Hippocampal formation (tissue), 2 donors: ENCODE data around the gene PCGF1.

Source experiments
- DNase-seq, 2 donors: peaks; one replicate each; lab custom pipeline; 2025; lab: John Stamatoyannopoulos, UW

PCGF1 gene

GRCh38 chr2:74515271-74515980 lies 7.9 kb upstream of the PCGF1 start:
- no peak for DNase-seq

- no peak for DNase-seq
Observed at GRCh38 chr2:74514368-74515270, 7.1 kb upstream of the PCGF1 start, which contains the start of gene TLX2. Gene TLX2, plus strand, starts transcription at chr2:74514450. Its CDS starts 357 bp downstream, at chr2:74514807.

- no peak for DNase-seq
Observed at GRCh38 chr2:74513605-74514367, 6.3 kb upstream of the PCGF1 start.

GRCh38 chr2:74512744-74513604 lies 5.5 kb upstream of the PCGF1 start:
- DNase-seq, result no peak

GRCh38 chr2:74511104-74511989 lies 3.9 kb upstream of the PCGF1 start:
- no peak for DNase-seq

GRCh38 chr2:74510272-74510671 lies 2.8 kb upstream of the PCGF1 start:
- no peak for DNase-seq

GRCh38 chr2:74507926-74508520 lies 528 bp upstream of the PCGF1 start:
- DNase-seq, result no peak

GRCh38 chr2:74505448-74506246 lies 1.8 kb downstream of the PCGF1 start:
- DNase-seq, result no peak

GRCh38 chr2:74504591-74504990 lies 2.9 kb downstream of the PCGF1 start:
- no peak for DNase-seq

GRCh38 chr2:74503506-74504475 lies 3.7 kb downstream of the PCGF1 start:
- no peak for DNase-seq

- no peak for DNase-seq
Observed at GRCh38 chr2:74502720-74503505, 4.6 kb downstream of the PCGF1 start.

- no peak for DNase-seq
Observed at GRCh38 chr2:74502147-74502719, 5.3 kb downstream of the PCGF1 start.

GRCh38 chr2:74501335-74502071 lies 6.0 kb downstream of the PCGF1 start:
- DNase-seq, result no peak

GRCh38 chr2:74500578-74500946 lies 6.9 kb downstream of the PCGF1 start:
- no peak for DNase-seq

GRCh38 chr2:74499940-74500577 lies 7.4 kb downstream of the PCGF1 start:
- no peak for DNase-seq
